Body of pancreas (tissue), 4 donors: ENCODE results near the gene ME1. TPM values are rescaled to one million over a fixed set of nuclear protein-coding genes. Genes with fewer than 3 reads are reported as not detected.

Source experiments
- ATAC-seq: fragments of 150-250 bp; one replicate; pipeline ENCODE4 v1.9.1; 2016
- DNase-seq, 4 donors: peaks; one replicate each; pipeline ENCODE4 v3.0.0-alpha.2; 2019
- H3K27ac ChIP-seq, 4 donors: fragments of 200-600 bp; sonication (generic); 1 replicate in 3 of 4; 2 replicates in 1 of 4; pipeline versions ENCODE4 v1.5.1 to v1.6.1; 2016 to 2019; ENCODE audit warnings: mild to moderate bottlenecking in 1 of 4, mixed read lengths in 1 of 4, moderate library complexity in 1 of 4
- H3K27me3 ChIP-seq, 2 donors: fragments of 200-600 bp; sonication (generic); one replicate each; pipeline ENCODE4 v1.6.0; 2016; ENCODE audit warnings: mild to moderate bottlenecking in 1 of 2
- H3K36me3 ChIP-seq, 2 donors: fragments of 200-600 bp; sonication (generic); replicated peaks in 1 of 2; 2 replicates each; pipeline ENCODE4 v1.5.1; 2016; ENCODE audit warnings: low read depth in 2 of 2; ENCODE audit not compliant: insufficient read depth in 1 of 2
- H3K4me1 ChIP-seq: fragments of 200-600 bp; sonication (generic); one replicate; pipeline ENCODE4 v1.6.0; 2016
- H3K4me3 ChIP-seq, 2 donors: fragments of 200-600 bp; sonication (generic); 1 replicate in 1 of 2; 2 replicates in 1 of 2; pipeline ENCODE4 v1.5.1; 2016 to 2019
- H3K9me3 ChIP-seq, 3 donors: fragments of 200-600 bp; sonication (generic); 1 replicate in 2 of 3; 2 replicates in 1 of 3; pipeline ENCODE4 v1.5.1; 2016
- CTCF ChIP-seq, 7 experiments: fragments of 450-650 bp in 4 of 7; fragments of 200-600 bp in 3 of 7; sonication (generic) in 3 of 7; IDR thresholded peaks; one replicate each; pipeline ENCODE4 v1.5.1; 2016 to 2019; ENCODE audit warnings: antibody characterized with exemption in 7 of 7
- POLR2A ChIP-seq, 3 donors: fragments of 450-650 bp; IDR thresholded peaks; one replicate each; pipeline ENCODE4 v1.6.1; 2016; ENCODE audit warnings: antibody characterized with exemption in 3 of 3, mild to moderate bottlenecking in 2 of 3
- WGBS, 2 donors: methylation state at CpG; one replicate each; pipeline ENCODE4 v1.1.5; 2017; 5-methylcytosine and 5-hydroxymethylcytosine counted together
- intact Hi-C: fragments of 100-400 bp; cut with DNase I; formaldehyde crosslinking; loops from one replicate; pipeline ENCODE4 v1.15.1; 2023
- total RNA-seq, 2 donors: library from RNA; depleted of rRNA; stranded (reverse); fragments of >200 nt; gene quantifications; one replicate each; pipeline ENCODE4 v1.1.0, GENCODE V29; 2016

ME1 gene
- total RNA-seq, 2 donors from 2014 or later = 7.9 to 10.4 TPM

- no peak for TF ChIP-seq CTCF (IDR thresholded peaks at IDR 0.05)
- no peak for TF ChIP-seq POLR2A (IDR thresholded peaks at IDR 0.05)
- intact Hi-C loops = no loop called here
Observed at GRCh38 chr6:83180426-83180950, 250.4 kb downstream of the ME1 start.

GRCh38 chr6:83176246-83176645, 254.6 kb downstream of the ME1 start:
- peaks cover 5 to 16% of the 10 kb centered on the region in 2 donors for H3K36me3 ChIP-seq
- no peak overlapping the region for H3K27ac ChIP-seq
- ATAC-seq (no peak), DNase-seq (no peak)
- intact Hi-C loops = no loop called here
- H3K27me3 ChIP-seq = no peaks in the 10 kb centered on the region
- H3K4me3 ChIP-seq = no peak overlapping the region
- 89% methylated on average over 4 of the region's 4 CpGs for WGBS, 2 donors
- TF ChIP-seq POLR2A (IDR thresholded peaks at IDR 0.05) (no peak), CTCF (IDR thresholded peaks at IDR 0.05) (no peak)
- H3K9me3 ChIP-seq = no peaks in the 10 kb centered on the region
- no peaks in the 10 kb centered on the region for H3K4me1 ChIP-seq

More at GRCh38 chr6:83180426-83180950, 250.4 kb downstream of the ME1 start:
- H3K4me1 ChIP-seq = peaks cover 4% of the 10 kb centered on the region
- H3K27me3 ChIP-seq = no peaks in the 10 kb centered on the region
- no peaks in the 10 kb centered on the region for H3K9me3 ChIP-seq
- no peak overlapping the region for H3K27ac ChIP-seq
- peaks cover 4 to 18% of the 10 kb centered on the region in 2 donors for H3K36me3 ChIP-seq
- DNase-seq (no peak), ATAC-seq (no peak)
- H3K4me3 ChIP-seq = no peak overlapping the region

GRCh38 chr6:83169511-83169910, 261.3 kb downstream of the ME1 start:
- intact Hi-C loops = no loop called here
- TF ChIP-seq POLR2A (IDR thresholded peaks at IDR 0.05) (no peak), CTCF (IDR thresholded peaks at IDR 0.05) (no peak)
- 59 to 61% methylated on average over 1 of the region's 1 CpG for WGBS, 2 donors
- no peaks in the 10 kb centered on the region for H3K9me3 ChIP-seq
- no peaks in the 10 kb centered on the region for H3K4me1 ChIP-seq
- no peaks in the 10 kb centered on the region for H3K27me3 ChIP-seq
- ATAC-seq (no peak), DNase-seq (no peak)
- H3K27ac ChIP-seq = no peak overlapping the region
- no peak overlapping the region for H3K4me3 ChIP-seq
- H3K36me3 ChIP-seq = peaks cover 5 to 29% of the 10 kb centered on the region in 2 donors

- ATAC-seq (no peak), DNase-seq (no peak)
- Histone ChIP-seq H3K4me1 (no peaks in the 10 kb centered on the region), H3K36me3 (peaks cover 5 to 32% of the 10 kb centered on the region in 2 donors), H3K27ac (no peak overlapping the region), H3K9me3 (no peaks in the 10 kb centered on the region), H3K27me3 (no peaks in the 10 kb centered on the region), H3K4me3 (no peak overlapping the region)
- intact Hi-C loops = no loop called here
- TF ChIP-seq POLR2A (IDR thresholded peaks at IDR 0.05) (no peak), CTCF (IDR thresholded peaks at IDR 0.05) (no peak)
Observed at GRCh38 chr6:83169106-83169505, 261.7 kb downstream of the ME1 start.

GRCh38 chr6:83168556-83168955, 262.3 kb downstream of the ME1 start:
- Histone ChIP-seq H3K36me3 (peaks cover 2 to 33% of the 10 kb centered on the region in 2 donors), H3K4me1 (no peaks in the 10 kb centered on the region), H3K27ac (no peak overlapping the region), H3K4me3 (no peak overlapping the region), H3K27me3 (no peaks in the 10 kb centered on the region), H3K9me3 (no peaks in the 10 kb centered on the region)
- WGBS, 2 donors = 87 to 97% methylated on average over 1 of the region's 1 CpG
- TF ChIP-seq POLR2A (IDR thresholded peaks at IDR 0.05) = no peak
- TF ChIP-seq CTCF (IDR thresholded peaks at IDR 0.05) = no peak
- DNase-seq = no peak
- no peak for ATAC-seq
- intact Hi-C loops = no loop called here
